ENCODE data around the gene CHRM2.

CHRM2 gene

GRCh38 chr7:136891850-136892249 lies 23.4 kb downstream of the CHRM2 start:
- ChIA-PET POLR2A (ENCODE audit: low non-redundant PET) (no interaction called here), CTCF (no interaction called here)
- DNase-seq (ENCODE audit: low spot score) = no peak
- H3K27ac ChIP-seq = no peak overlapping the region
- no peak for TF ChIP-seq CTCF (conservative IDR thresholded peaks at IDR 0.05; ENCODE audit: low read depth)

GRCh38 chr7:136894789-136895188 lies 26.3 kb downstream of the CHRM2 start:
- TF ChIP-seq CTCF (conservative IDR thresholded peaks at IDR 0.05; ENCODE audit: low read depth) = no peak
- DNase-seq (ENCODE audit: low spot score) = no peak
- H3K27ac ChIP-seq = no peak overlapping the region
- CTCF ChIA-PET = no interaction called here
- POLR2A ChIA-PET (ENCODE audit: low non-redundant PET) = no interaction called here

- no peak for TF ChIP-seq CTCF (conservative IDR thresholded peaks at IDR 0.05; ENCODE audit: low read depth)
- ChIA-PET CTCF (no interaction called here), POLR2A (ENCODE audit: low non-redundant PET) (no interaction called here)
- DNase-seq (ENCODE audit: low spot score) = no peak
- H3K27ac ChIP-seq = no peak overlapping the region
These were observed 29.2 kb downstream of the CHRM2 start for GRCh38 chr7:136897676-136898075.

- DNase-seq (ENCODE audit: low spot score) = no peak
- H3K27ac ChIP-seq = no peak overlapping the region
- POLR2A ChIA-PET (ENCODE audit: low non-redundant PET) = no interaction called here
- no peak for TF ChIP-seq CTCF (conservative IDR thresholded peaks at IDR 0.05; ENCODE audit: low read depth)
- CTCF ChIA-PET = no interaction called here
These were observed 31.6 kb downstream of the CHRM2 start for GRCh38 chr7:136900005-136900404.

GRCh38 chr7:136910771-136911170 lies 42.3 kb downstream of the CHRM2 start:
- no peak for TF ChIP-seq CTCF (conservative IDR thresholded peaks at IDR 0.05; ENCODE audit: low read depth)
- CTCF ChIA-PET = no interaction called here
- H3K27ac ChIP-seq = no peak overlapping the region
- no peak for DNase-seq (ENCODE audit: low spot score)
- POLR2A ChIA-PET (ENCODE audit: low non-redundant PET) = no interaction called here

GRCh38 chr7:136911344-136911743 lies 42.9 kb downstream of the CHRM2 start:
- DNase-seq (ENCODE audit: low spot score) = no peak
- no peak for TF ChIP-seq CTCF (conservative IDR thresholded peaks at IDR 0.05; ENCODE audit: low read depth)
- H3K27ac ChIP-seq = no peak overlapping the region
- ChIA-PET CTCF (no interaction called here), POLR2A (ENCODE audit: low non-redundant PET) (no interaction called here)

- POLR2A ChIA-PET (ENCODE audit: low non-redundant PET) = no interaction called here
- DNase-seq (ENCODE audit: low spot score) = no peak
- no peak for TF ChIP-seq CTCF (conservative IDR thresholded peaks at IDR 0.05; ENCODE audit: low read depth)
- CTCF ChIA-PET = no interaction called here
- H3K27ac ChIP-seq = no peak overlapping the region
These were observed 43.9 kb downstream of the CHRM2 start for GRCh38 chr7:136912339-136912738.
